Measurements from ENCODE around the gene DLG2.
"Not testable (repeated sequence)": the region's sequence is repeated elsewhere in the genome, so short reads cannot be mapped to it uniquely, and the experiment has no call there.

Gene DLG2

GRCh38 chr11:83493917-83494316, 2133.2 kb downstream of the DLG2 start:
- no peak for DNase-seq

DNA sequence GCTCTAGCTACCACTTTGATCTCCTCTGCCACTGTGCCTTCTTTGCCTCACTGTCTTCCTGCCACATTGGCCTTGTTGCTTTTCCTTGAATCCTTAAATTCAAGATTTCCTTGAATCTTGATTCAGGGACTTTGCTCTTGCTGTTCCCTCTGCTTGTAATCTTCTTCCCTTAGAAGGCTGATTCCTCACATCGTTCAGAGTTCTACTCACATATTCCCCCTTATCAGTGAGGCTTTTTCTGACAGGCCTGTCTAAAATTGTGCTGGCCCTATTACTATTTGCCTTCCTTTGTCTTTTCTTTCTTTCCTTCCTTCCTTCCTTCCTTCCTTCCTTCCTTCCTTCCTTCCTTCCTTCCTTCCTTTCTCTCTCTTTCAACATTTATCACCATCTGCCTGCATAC, 2134.1 kb downstream of the DLG2 start:
- DNase-seq = no peak

- DNase-seq = no peak
Observed at GRCh38 chr11:83483808-83484207, 2143.3 kb downstream of the DLG2 start.

GRCh38 chr11:83480811-83481210, 2146.3 kb downstream of the DLG2 start:
- no peak for DNase-seq

DNA sequence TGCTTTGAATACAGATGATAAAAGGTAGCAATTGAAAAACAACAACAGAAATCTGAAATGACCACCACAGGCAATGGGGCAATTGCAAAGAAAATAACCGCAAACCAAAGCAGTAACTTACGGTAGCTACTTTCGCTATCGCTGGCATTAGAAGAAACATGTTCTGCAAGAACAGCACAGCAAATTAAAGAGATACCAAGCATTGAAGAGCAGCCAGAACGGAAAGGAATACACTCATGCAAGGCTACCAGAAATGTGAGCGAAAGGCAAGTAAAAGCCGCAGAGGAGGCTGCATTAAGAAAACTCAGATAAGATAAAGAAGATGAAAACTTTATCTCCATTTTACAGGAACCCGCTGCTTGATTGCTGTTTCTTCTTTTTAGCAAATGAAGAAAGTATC, 2146.9 kb downstream of the DLG2 start:
- no peak for DNase-seq

DNA sequence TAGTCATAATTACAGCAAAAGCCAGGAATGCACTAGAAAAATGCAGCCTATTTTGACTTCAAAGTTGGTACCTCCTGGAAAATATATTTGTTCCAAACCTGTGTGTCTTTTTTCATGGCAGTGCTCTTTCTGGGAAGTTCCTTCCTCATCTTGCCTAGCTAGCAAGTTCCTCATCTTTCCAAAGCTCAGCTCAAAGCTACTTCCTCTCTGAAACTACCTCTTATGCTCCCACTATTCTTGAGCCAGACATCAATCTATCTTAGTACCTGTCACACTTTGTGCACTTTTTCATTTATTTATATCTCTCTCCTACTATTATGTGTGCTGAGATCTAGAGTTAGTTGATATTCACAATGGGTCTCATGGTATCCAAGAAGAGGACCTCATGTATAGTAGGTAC, 2149.4 kb downstream of the DLG2 start:
- no peak for DNase-seq

GRCh38 chr11:83475760-83476159, 2151.4 kb downstream of the DLG2 start:
- DNase-seq = peak in 2 of 56 donors; percentile 1 to 5

GRCh38 chr11:83473743-83474142, 2153.4 kb downstream of the DLG2 start:
- no peak for DNase-seq

DNA sequence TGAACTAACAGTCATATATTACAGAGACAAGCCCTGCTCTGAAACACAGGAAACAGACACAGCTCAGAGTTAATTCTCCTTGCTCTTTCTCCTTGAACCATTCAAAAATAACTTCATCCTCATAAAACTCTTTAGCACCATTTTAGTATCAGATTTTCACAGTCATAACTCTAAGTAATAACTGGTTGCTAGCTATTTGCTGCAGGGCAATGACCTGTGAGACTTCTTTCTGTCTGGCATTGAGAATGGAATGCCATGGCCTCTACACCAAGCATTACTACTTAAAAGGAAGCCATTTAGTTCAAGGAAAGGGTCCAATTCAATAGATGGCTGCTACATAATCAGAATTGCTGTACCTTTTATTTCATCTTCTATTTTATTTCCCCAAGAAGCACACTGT, 2154.3 kb downstream of the DLG2 start:
- no peak for DNase-seq

- no peak for DNase-seq
Observed at GRCh38 chr11:83471831-83472727, 2155.1 kb downstream of the DLG2 start.

- DNase-seq = no peak
Observed at GRCh38 chr11:83467837-83468236, 2159.3 kb downstream of the DLG2 start.

- no peak for DNase-seq
Observed at GRCh38 chr11:83464160-83464944, 2162.8 kb downstream of the DLG2 start.

DNA sequence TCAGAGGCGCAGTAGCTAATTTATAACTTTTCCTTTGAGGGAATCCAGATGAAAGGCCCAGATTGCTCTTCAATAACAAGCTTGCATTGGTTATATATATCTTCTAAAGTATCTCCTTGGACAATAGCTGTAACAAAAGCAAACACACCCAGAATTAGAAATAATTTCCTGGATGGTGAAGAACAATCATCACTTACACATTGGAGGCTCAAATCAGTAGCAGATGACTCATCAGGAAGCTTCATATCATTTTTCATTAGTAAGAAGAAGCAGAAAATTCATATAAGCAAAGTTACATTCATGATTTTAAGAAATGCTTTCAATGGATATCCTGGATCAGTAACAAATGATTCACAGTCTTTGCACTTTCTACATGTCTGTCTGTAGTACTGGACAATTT, 2167.3 kb downstream of the DLG2 start:
- no peak for DNase-seq

DNA sequence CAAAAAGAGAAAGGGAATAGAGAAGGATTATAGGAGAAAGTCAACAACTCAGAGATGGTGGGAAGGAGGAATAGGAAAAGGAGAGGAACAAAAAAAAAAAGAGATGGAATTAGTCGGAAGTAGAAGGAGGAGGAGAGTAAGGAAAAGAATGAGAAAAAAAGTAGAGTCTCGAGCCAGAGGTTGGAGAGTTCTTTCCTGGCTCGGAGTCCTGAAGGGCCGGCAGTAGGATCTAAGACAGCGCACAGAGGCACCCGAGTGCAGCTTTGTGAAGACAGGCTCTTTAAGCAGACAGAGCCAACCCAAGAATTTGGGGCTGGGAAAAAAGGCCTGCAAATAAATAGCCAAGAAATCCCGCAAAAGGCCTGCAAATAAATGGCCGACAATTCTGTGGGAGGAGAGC, 2170.6 kb downstream of the DLG2 start:
- peak in 3 of 56 donors; percentile 3 to 20 (median 12) for DNase-seq

GRCh38 chr11:83456075-83456474, 2171.1 kb downstream of the DLG2 start:
- peak in 30 of 56 donors; percentile 1 to 62 (median 27) for DNase-seq

GRCh38 chr11:83455356-83455755, 2171.8 kb downstream of the DLG2 start:
- DNase-seq = no peak

- DNase-seq = no peak
Observed at GRCh38 chr11:83454674-83455073, 2172.5 kb downstream of the DLG2 start.

- DNase-seq = no peak
Observed at GRCh38 chr11:83449338-83449913, 2177.7 kb downstream of the DLG2 start.

DNA sequence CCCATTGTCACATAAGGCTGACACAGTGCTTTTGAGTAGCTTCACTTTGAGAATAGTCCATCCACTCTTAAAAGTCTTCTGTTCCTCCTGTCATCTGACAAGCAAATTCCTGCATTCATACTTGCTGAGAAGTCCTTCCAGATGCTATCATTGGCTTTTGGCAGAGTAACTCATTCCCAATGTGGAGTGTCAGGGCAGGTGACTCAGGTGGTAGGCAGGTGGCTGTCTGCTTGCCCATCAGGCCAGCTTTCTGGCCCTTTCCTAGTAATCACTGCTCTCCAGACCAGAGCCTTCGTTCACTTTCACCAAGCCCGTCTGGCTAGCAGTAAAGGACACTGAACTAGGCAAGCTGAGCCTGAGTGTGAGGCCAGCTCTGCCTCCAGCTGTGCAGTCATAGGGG, 2178.5 kb downstream of the DLG2 start:
- no peak for DNase-seq

GRCh38 chr11:83443880-83444279, 2183.3 kb downstream of the DLG2 start:
- not testable (repeated sequence) for DNase-seq

DNA sequence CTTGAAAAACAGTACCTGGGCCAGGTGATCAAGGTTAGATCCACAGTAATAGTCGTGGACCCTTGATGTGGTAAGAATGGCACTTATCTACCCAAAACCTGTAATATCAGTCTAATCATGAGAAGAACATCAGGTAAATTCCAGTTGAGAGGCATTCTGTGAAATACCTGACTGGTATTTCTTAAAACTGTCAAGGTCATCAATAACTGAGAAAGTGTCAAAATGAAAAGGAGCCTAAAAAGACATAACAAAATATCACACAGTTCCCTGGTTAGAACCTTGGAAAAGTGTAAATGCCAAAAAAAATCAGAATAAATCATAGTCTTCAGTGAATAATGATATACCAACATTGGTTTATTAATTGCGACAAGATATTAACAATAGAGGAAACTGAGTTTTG, 2185.5 kb downstream of the DLG2 start:
- DNase-seq = no peak

DNA sequence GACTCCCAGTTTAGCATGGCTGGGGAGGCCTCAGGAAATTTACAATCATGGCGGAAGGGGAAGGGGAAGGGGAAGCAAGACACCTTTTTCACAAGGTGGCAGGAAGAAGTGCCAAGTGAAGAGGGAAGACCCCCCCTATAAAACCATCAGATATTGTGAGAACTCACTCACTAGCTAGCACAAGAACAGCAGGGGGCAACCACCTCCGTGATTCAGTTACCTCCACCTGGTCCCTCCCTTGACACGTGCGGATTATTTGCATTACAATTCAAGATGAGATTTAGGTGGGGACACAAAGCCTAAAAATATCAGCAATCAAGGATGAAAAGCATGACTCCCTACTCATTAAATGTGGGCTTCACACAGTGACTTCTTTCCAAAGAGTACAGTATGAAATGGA, 2186.0 kb downstream of the DLG2 start:
- no peak for DNase-seq

Data from nucleus accumbens (tissue), 56 donors.